Upper lobe of right lung (tissue), 1 donor: Measurements from ENCODE around the gene UNK. TPM values are rescaled to one million over a fixed set of nuclear protein-coding genes. Genes with fewer than 3 reads are reported as not detected.
"Not testable (repeated sequence)": the region's sequence is repeated elsewhere in the genome, so short reads cannot be mapped to it uniquely, and the experiment has no call there.

ENCODE experiments used
- ATAC-seq: fragments of 200-7000 bp; cut with Tn5 transposase; one replicate; pipeline ENCODE4 v1.9.1; 2020; ENCODE audit warnings: mild to moderate bottlenecking, moderate library complexity
- DNase-seq: peaks from one replicate; pipeline ENCODE4 v3.0.0-alpha.2; 2020
- H3K27ac ChIP-seq: fragments of 200-600 bp; one replicate; pipeline ENCODE4 v1.8.0; 2022
- H3K27me3 ChIP-seq: fragments of 200-600 bp; one replicate; pipeline ENCODE4 v1.8.0; 2022; ENCODE audit warnings: mild to moderate bottlenecking
- H3K36me3 ChIP-seq: fragments of 200-600 bp; one replicate; pipeline ENCODE4 v1.8.0; 2022
- H3K4me1 ChIP-seq: fragments of 200-600 bp; one replicate; pipeline ENCODE4 v1.8.0; 2022
- H3K4me3 ChIP-seq: fragments of 200-600 bp; one replicate; pipeline ENCODE4 v1.8.0; 2022; ENCODE audit warnings: mild to moderate bottlenecking
- H3K9me3 ChIP-seq: fragments of 200-600 bp; one replicate; pipeline ENCODE4 v1.8.0; 2022
- CTCF ChIP-seq: fragments of 200-600 bp; IDR thresholded peaks from one replicate; pipeline ENCODE4 v1.8.0; 2022; ENCODE audit warnings: antibody characterized with exemption
- intact Hi-C: fragments of 100-400 bp; cut with DNase I; formaldehyde crosslinking; loops from one replicate; pipeline ENCODE4 v1.11.0; 2022
- total RNA-seq: library from RNA; stranded (reverse); fragmentation: NEBNext Ultra II Directional; extraction: Animal tissue kit (Norgen Biotek cat#: 25700); gene quantifications from one replicate; pipeline ENCODE4 v1.2.1, GENCODE V29; 2021
- donor health status: DM: no; HTN: yes; CAD: no; lungs with severe emphysema.

UNK gene
- total RNA-seq, 1 donor from 2014 or later, result 27.1 TPM

GRCh38 chr17:75773808-75774470, 10.7 kb upstream of the UNK start:
- H3K27ac ChIP-seq, result no peak overlapping the region
- ATAC-seq, result no peak

GRCh38 chr17:75774471-75774990, 10.1 kb upstream of the UNK start:
- Histone ChIP-seq H3K9me3 (no peaks in the 10 kb centered on the region), H3K27ac (no peak overlapping the region), H3K27me3 (no peaks in the 10 kb centered on the region), H3K4me3 (no peak overlapping the region), H3K36me3 (peaks cover 42% of the 10 kb centered on the region), H3K4me1 (peaks cover 20% of the 10 kb centered on the region)
- TF ChIP-seq CTCF, result no peak
- ATAC-seq (no peak), DNase-seq (peak; percentile 57)
- intact Hi-C loops, result no loop called here

More at GRCh38 chr17:75773808-75774470, 10.7 kb upstream of the UNK start:
- DNase-seq, result peak; percentile 67
- intact Hi-C loops, result no loop called here
- no peaks in the 10 kb centered on the region for H3K9me3 ChIP-seq
- TF ChIP-seq CTCF, result no peak
- no peak overlapping the region for H3K4me3 ChIP-seq
- H3K4me1 ChIP-seq, result peaks cover 20% of the 10 kb centered on the region
- peaks cover 42% of the 10 kb centered on the region for H3K36me3 ChIP-seq
- no peaks in the 10 kb centered on the region for H3K27me3 ChIP-seq

GRCh38 chr17:75774991-75775668, 9.5 kb upstream of the UNK start:
- no peaks in the 10 kb centered on the region for H3K9me3 ChIP-seq
- H3K27me3 ChIP-seq, result no peaks in the 10 kb centered on the region
- ATAC-seq, result no peak
- TF ChIP-seq CTCF, result no peak
- intact Hi-C loops, result no loop called here
- H3K4me3 ChIP-seq, result no peak overlapping the region
- no peak overlapping the region for H3K27ac ChIP-seq
- H3K4me1 ChIP-seq, result peaks cover 20% of the 10 kb centered on the region
- peak; percentile 60 for DNase-seq
- H3K36me3 ChIP-seq, result peaks cover 42% of the 10 kb centered on the region

GRCh38 chr17:75776386-75777295, 8.0 kb upstream of the UNK start:
- no peak for ATAC-seq
- Histone ChIP-seq H3K36me3 (peaks cover 42% of the 10 kb centered on the region), H3K27ac (no peak overlapping the region), H3K9me3 (no peaks in the 10 kb centered on the region), H3K4me3 (peak overlapping the region; percentile 81), H3K27me3 (no peaks in the 10 kb centered on the region), H3K4me1 (peaks cover 20% of the 10 kb centered on the region)
- no peak for TF ChIP-seq CTCF
- DNase-seq, result peak; percentile 47
- intact Hi-C loops, result no loop called here

- Histone ChIP-seq H3K36me3 (peaks cover 42% of the 10 kb centered on the region), H3K4me3 (peak overlapping the region; percentile 81), H3K27me3 (no peaks in the 10 kb centered on the region), H3K9me3 (no peaks in the 10 kb centered on the region), H3K4me1 (peaks cover 20% of the 10 kb centered on the region), H3K27ac (no peak overlapping the region)
- ATAC-seq (no peak), DNase-seq (no peak)
- TF ChIP-seq CTCF, result no peak
- intact Hi-C loops, result no loop called here
These were observed 7.2 kb upstream of the UNK start for GRCh38 chr17:75777296-75777922.

GRCh38 chr17:75778066-75778860, 6.3 kb upstream of the UNK start:
- intact Hi-C loops, H3K27me3 ChIP-seq, H3K9me3 ChIP-seq, DNase-seq, ATAC-seq: not testable (repeated sequence)
- H3K27ac ChIP-seq, result peak overlapping the region; percentile 99
- H3K36me3 ChIP-seq, result peaks cover 42% of the 10 kb centered on the region
- peak overlapping the region; percentile 81 for H3K4me3 ChIP-seq
- H3K4me1 ChIP-seq, result peaks cover 20% of the 10 kb centered on the region
